Liver (tissue), 3 donors: ENCODE measurements around the gene PLEKHN1.

Source experiments
- CTCF ChIP-seq: fragments of 150-350 bp; IDR thresholded peaks from 2 replicates; pipeline ENCODE4 v1.5.1; 2017; ENCODE audit warnings: improper control_type of control experiment, low read depth, low read length; ENCODE audit not compliant: missing input control
- EGR1 ChIP-seq, 2 donors: IDR thresholded peaks; 2 replicates each; pipeline ENCODE4 v1.6.1; 2016 to 2018; ENCODE audit warnings: antibody characterized with exemption in 2 of 2, low read depth in 2 of 2
- GABPA ChIP-seq, 2 donors: IDR thresholded peaks in 1 of 2; conservative IDR thresholded peaks in 1 of 2; 2 replicates each; pipeline ENCODE4 v1.6.1; 2016; ENCODE audit warnings: antibody characterized with exemption in 2 of 2, mild to moderate bottlenecking in 1 of 2, moderate library complexity in 1 of 2
- JUND ChIP-seq, 2 donors: IDR thresholded peaks; 2 replicates each; pipeline ENCODE4 v1.6.1; 2016; ENCODE audit warnings: antibody characterized with exemption in 2 of 2
- MAX ChIP-seq: IDR thresholded peaks from 2 replicates; pipeline ENCODE4 v1.6.1; 2016; ENCODE audit warnings: antibody characterized with exemption
- NR2F2 ChIP-seq: IDR thresholded peaks from 2 replicates; pipeline ENCODE4 v1.6.1; 2016; ENCODE audit warnings: antibody characterized with exemption
- RAD21 ChIP-seq, 2 donors: IDR thresholded peaks; 2 replicates each; pipeline ENCODE4 v1.6.1; 2016; ENCODE audit warnings: antibody characterized with exemption in 2 of 2, mild to moderate bottlenecking in 2 of 2
- RXRA ChIP-seq, 2 donors: IDR thresholded peaks; 2 replicates each; pipeline ENCODE4 v1.6.1; 2017 to 2018; ENCODE audit warnings: antibody characterized with exemption in 2 of 2, mild to moderate bottlenecking in 1 of 2
- SP1 ChIP-seq: IDR thresholded peaks from 2 replicates; pipeline ENCODE4 v1.6.1; 2018; ENCODE audit warnings: antibody characterized with exemption, mild to moderate bottlenecking
- TAF1 ChIP-seq: conservative IDR thresholded peaks from 2 replicates; pipeline ENCODE4 v1.6.1; 2016; ENCODE audit warnings: antibody characterized with exemption, mild to moderate bottlenecking
- YY1 ChIP-seq: IDR thresholded peaks from 2 replicates; pipeline ENCODE4 v1.6.1; 2016; ENCODE audit warnings: antibody characterized with exemption, mild to moderate bottlenecking
- TF ChIP-seq, protein P1 (sequence below): IDR thresholded peaks from 2 replicates; pipeline ENCODE4 v1.6.1; 2016; ENCODE audit warnings: antibody characterized with exemption
- TF ChIP-seq, protein P2 (sequence below): IDR thresholded peaks from 2 replicates; pipeline ENCODE4 v1.6.1; 2016; ENCODE audit warnings: antibody characterized with exemption, mild to moderate bottlenecking
- TF ChIP-seq, protein P3 (sequence below): IDR thresholded peaks from 2 replicates; pipeline ENCODE4 v1.6.1; 2016; ENCODE audit warnings: antibody characterized with exemption
- donor health status: healthy.
- donor health status: healthy.

GRCh38 chr1:1000357-1001056, 34.2 kb downstream of the PLEKHN1 start:
- no peak for TF ChIP-seq MAX
- no peak for TF ChIP-seq GABPA (IDR thresholded peaks at IDR 0.05 in 1 of 2, conservative IDR thresholded peaks at IDR 0.05 in 1 of 2)
- no peak for TF ChIP-seq TAF1
- no peak for TF ChIP-seq CTCF
- TF ChIP-seq JUND (IDR thresholded peaks at IDR 0.05): peak in 1 of 2 donors; percentile 62
- no peak for TF ChIP-seq SP1
- TF ChIP-seq, protein P1, sequence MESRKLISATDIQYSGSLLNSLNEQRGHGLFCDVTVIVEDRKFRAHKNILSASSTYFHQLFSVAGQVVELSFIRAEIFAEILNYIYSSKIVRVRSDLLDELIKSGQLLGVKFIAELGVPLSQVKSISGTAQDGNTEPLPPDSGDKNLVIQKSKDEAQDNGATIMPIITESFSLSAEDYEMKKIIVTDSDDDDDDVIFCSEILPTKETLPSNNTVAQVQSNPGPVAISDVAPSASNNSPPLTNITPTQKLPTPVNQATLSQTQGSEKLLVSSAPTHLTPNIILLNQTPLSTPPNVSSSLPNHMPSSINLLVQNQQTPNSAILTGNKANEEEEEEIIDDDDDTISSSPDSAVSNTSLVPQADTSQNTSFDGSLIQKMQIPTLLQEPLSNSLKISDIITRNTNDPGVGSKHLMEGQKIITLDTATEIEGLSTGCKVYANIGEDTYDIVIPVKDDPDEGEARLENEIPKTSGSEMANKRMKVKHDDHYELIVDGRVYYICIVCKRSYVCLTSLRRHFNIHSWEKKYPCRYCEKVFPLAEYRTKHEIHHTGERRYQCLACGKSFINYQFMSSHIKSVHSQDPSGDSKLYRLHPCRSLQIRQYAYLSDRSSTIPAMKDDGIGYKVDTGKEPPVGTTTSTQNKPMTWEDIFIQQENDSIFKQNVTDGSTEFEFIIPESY: no peak
- TF ChIP-seq YY1: no peak
- TF ChIP-seq, protein P2, sequence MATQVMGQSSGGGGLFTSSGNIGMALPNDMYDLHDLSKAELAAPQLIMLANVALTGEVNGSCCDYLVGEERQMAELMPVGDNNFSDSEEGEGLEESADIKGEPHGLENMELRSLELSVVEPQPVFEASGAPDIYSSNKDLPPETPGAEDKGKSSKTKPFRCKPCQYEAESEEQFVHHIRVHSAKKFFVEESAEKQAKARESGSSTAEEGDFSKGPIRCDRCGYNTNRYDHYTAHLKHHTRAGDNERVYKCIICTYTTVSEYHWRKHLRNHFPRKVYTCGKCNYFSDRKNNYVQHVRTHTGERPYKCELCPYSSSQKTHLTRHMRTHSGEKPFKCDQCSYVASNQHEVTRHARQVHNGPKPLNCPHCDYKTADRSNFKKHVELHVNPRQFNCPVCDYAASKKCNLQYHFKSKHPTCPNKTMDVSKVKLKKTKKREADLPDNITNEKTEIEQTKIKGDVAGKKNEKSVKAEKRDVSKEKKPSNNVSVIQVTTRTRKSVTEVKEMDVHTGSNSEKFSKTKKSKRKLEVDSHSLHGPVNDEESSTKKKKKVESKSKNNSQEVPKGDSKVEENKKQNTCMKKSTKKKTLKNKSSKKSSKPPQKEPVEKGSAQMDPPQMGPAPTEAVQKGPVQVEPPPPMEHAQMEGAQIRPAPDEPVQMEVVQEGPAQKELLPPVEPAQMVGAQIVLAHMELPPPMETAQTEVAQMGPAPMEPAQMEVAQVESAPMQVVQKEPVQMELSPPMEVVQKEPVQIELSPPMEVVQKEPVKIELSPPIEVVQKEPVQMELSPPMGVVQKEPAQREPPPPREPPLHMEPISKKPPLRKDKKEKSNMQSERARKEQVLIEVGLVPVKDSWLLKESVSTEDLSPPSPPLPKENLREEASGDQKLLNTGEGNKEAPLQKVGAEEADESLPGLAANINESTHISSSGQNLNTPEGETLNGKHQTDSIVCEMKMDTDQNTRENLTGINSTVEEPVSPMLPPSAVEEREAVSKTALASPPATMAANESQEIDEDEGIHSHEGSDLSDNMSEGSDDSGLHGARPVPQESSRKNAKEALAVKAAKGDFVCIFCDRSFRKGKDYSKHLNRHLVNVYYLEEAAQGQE: no peak
- TF ChIP-seq RAD21 (IDR thresholded peaks at IDR 0.05): no peak
- TF ChIP-seq EGR1 (IDR thresholded peaks at IDR 0.05; ENCODE audit: low read depth in 2 of 2): no peak
- TF ChIP-seq, protein P3, sequence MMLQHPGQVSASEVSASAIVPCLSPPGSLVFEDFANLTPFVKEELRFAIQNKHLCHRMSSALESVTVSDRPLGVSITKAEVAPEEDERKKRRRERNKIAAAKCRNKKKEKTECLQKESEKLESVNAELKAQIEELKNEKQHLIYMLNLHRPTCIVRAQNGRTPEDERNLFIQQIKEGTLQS: no peak
- peak; percentile 5 to 18 for TF ChIP-seq RXRA (IDR thresholded peaks at IDR 0.05)
- TF ChIP-seq NR2F2: no peak
